Glomerular visceral epithelial cell (primary cell): ENCODE results near the gene CAPNS2.
"Not testable (repeated sequence)": the region's sequence is repeated elsewhere in the genome, so short reads cannot be mapped to it uniquely, and the experiment has no call there.

Experiments
- DNase-seq: peaks from one replicate; pipeline ENCODE4 v3.0.0-alpha.2; 2016; ENCODE audit errors: extremely low spot score

Gene CAPNS2

GRCh38 chr16:55568207-55568606 is 1.7 kb downstream of the CAPNS2 start:
- no peak for DNase-seq

DNA sequence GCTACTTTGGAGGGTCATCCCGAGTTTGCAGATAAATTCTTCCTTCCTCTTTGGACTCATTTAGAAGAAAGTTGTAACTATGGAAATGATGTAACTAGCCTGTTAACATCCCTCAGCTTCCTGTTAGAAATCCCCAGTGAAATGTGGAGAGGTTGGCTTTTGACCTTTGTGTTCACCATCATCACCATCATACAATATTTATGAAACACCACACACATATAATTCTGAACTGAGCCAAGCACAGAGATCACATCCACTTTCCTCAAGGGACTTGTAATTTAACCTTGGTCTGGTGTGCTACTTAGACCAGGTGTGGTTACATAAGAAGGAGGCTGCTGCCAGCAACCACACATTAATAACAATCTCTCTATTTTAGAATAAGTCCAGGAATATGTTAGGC is 2.5 kb downstream of the CAPNS2 start:
- no peak for DNase-seq

- DNase-seq = no peak
Measured at GRCh38 chr16:55570159-55570558, 3.7 kb downstream of the CAPNS2 start.

DNA sequence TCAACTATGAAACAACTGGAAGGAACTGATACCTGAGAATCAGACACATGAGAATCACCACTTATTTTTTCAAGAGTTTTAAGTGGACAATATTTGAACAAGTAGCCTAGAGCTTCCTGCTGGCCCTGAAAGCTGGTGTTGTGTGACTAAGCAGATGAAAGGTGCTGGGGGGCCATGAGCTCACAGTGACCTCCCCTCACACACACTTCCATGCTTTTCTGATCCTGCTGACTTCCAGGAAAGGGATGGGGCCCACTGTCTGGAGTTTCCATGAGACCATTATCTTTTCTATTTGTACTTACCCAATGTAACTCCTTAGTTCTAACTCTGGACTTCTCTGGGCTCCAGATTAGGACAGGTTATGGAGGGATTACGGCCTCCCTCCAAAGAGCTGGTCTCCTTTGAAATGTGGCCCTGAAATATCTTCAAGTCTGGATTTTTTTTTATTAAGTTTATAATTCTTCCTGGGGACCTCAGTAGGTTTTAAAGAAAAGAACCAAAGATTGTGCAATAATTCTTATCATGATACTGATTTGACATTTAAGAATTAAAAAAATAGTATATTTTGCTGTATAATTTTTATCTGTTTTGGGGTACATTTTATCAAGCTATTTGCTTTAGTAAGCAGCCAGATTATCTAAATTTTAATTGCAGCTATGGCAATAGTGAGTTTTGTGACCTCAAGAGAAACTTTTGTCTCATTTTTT is 4.9 kb downstream of the CAPNS2 start:
- no peak for DNase-seq

DNA sequence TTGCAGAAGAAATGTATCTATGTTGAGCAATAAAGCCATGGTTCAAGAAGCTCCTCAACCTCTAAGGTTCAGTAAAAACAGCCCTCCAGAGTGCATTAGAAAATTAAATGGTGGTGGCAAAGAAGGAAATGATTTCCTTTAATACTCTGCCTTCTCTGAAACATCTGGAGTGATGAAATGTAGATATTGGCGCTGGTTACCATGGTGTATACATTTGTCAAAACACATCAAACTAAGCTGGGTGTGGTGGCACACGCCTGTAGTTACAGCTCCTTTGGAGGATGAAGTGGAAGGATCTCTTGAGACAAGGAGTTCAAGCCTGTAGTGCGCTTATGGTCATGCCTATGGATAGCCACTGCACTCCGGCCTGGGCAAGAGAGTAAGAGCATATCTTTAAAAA is 6.0 kb downstream of the CAPNS2 start:
- DNase-seq = no peak

GRCh38 chr16:55574811-55575210 is 8.3 kb downstream of the CAPNS2 start:
- DNase-seq = no peak

GRCh38 chr16:55575496-55575895 is 9.0 kb downstream of the CAPNS2 start:
- DNase-seq = no peak

GRCh38 chr16:55576384-55576783 is 9.9 kb downstream of the CAPNS2 start:
- DNase-seq = no peak

DNA sequence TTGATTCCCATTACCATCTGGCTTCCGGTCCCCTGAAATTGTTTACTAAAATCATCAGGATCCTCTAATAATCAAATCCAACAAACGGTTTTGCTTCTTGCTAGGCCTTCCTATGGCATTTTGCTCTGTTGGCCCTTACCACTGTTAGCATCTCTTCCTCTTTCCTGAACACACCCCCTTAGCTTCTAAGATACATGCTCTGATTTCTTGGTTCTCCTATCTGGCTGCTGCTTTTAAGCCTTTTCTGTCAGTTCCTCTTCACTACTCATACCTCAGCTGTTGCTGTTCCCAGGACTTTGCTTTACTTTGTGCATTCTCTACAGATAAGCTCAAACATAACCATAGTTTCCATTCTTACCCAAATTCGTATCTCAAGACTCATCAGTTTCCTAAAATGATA is 11.4 kb downstream of the CAPNS2 start:
- no peak for DNase-seq

DNA sequence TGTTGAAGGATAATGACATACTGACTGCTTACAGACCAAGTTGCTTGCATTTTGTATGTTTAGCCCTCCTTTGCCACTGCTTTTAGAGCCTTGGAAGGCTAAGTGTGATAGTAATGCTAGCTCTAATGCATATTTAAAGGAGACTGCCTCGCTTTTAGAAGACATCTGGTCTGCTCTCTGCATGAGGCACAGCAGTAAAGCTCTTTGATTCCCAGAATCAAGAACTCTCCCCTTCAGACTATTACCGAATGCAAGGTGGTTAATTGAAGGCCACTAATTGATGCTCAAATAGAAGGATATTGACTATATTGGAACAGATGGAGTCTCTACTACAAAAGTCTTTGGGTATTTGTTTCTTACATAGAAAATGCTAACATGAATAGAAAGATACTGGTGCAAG is 19.1 kb downstream of the CAPNS2 start:
- no peak for DNase-seq

- no peak for DNase-seq
Measured at GRCh38 chr16:55588799-55589198, 22.3 kb downstream of the CAPNS2 start.

DNA sequence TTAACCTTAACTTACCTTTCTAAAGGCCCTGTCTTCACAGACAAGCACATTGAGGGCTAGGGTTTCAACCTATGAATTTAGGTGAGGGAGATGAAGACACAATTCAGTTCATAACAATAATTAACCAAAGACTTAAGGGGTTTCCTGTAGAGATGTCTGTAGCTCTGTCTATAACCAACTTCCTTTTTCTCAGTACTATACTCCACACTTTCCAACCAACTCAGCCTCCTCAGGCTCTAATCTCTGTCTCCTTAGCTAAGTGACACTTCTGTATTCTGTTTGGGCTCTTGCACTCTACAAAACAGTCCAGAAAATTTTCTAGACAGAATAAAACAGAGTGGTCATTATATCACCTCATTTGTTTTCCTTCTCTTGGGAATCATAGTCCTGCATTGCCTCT is 25.8 kb downstream of the CAPNS2 start:
- DNase-seq = no peak

- DNase-seq = no peak
Measured at GRCh38 chr16:55597928-55598327, 31.4 kb downstream of the CAPNS2 start.

- DNase-seq = no peak
Measured at GRCh38 chr16:55605754-55606336, 39.4 kb downstream of the CAPNS2 start.

- DNase-seq = no peak
Measured at GRCh38 chr16:55613613-55614335, 47.3 kb downstream of the CAPNS2 start.

DNA sequence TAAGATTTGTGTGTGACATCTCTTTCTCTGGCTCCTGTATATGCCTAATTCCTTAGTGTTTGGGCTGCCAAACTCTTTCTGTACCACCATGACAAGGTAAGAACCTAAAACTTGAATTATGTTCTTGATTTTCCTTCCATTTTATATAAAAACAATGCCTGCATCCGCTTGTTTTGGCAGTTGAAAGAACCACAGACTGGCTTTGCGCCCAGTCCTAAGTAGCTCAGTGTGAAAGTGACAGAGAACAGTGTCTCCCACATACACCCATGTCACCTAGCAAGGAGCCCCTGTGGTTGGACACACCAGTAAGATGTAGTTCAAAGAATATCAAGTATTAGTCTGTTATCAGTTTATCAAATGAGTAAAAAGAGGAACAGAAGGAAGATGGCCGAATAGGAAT is 48.6 kb downstream of the CAPNS2 start:
- no peak for DNase-seq

GRCh38 chr16:55615670-55616069 is 49.2 kb downstream of the CAPNS2 start:
- DNase-seq = not testable (repeated sequence)
